Mesenchymal stem cell (in vitro differentiated cells and primary cell): Measurements from ENCODE around the gene FAM228B.

Experiments
- DNase-seq: peaks from one replicate; pipeline ENCODE4 v3.0.0-alpha.2; 2013
- H2AFZ ChIP-seq: one replicate; pipeline ENCODE4 v1.6.1; 2013; ENCODE audit warnings: low read depth, mild to moderate bottlenecking, control low read depth, inconsistent platforms, low read length, moderate library complexity
- H2AK5ac ChIP-seq: 2 replicates; pipeline ENCODE4 v1.6.1; 2013; ENCODE audit warnings: low read length, moderate library complexity, mild to moderate bottlenecking, inconsistent platforms; ENCODE audit not compliant: severe bottlenecking
- H2BK120ac ChIP-seq: one replicate; pipeline ENCODE4 v1.6.1; 2013; ENCODE audit warnings: low read depth, mild to moderate bottlenecking, inconsistent platforms, low read length, moderate library complexity
- H2BK12ac ChIP-seq, 2 experiments: one replicate each; pipeline ENCODE4 v1.6.1; 2013; ENCODE audit warnings: inconsistent platforms in 2 of 2, low read length in 2 of 2, mild to moderate bottlenecking in 2 of 2, moderate library complexity in 2 of 2, control low read depth in 1 of 2
- H2BK15ac ChIP-seq: one replicate; pipeline ENCODE4 v1.6.1; 2013; ENCODE audit warnings: mild to moderate bottlenecking, low read depth, inconsistent platforms; ENCODE audit not compliant: poor library complexity, severe bottlenecking
- H2BK5ac ChIP-seq: 2 replicates; pipeline ENCODE4 v1.6.1; 2013; ENCODE audit warnings: low read depth, mild to moderate bottlenecking, low read length, control low read depth, inconsistent platforms; ENCODE audit not compliant: poor library complexity, severe bottlenecking
- H3K14ac ChIP-seq, 2 experiments: one replicate each; pipeline ENCODE4 v1.6.1; 2013; ENCODE audit warnings: inconsistent platforms in 2 of 2, low read length in 2 of 2, control low read depth in 1 of 2, mild to moderate bottlenecking in 1 of 2, moderate library complexity in 1 of 2
- H3K18ac ChIP-seq, 2 experiments: one replicate each; pipeline ENCODE4 v1.6.1; 2013; ENCODE audit warnings: inconsistent platforms in 2 of 2, low read length in 2 of 2, control low read depth in 1 of 2, low read depth in 1 of 2, mild to moderate bottlenecking in 1 of 2
- H3K23ac ChIP-seq, 2 experiments: one replicate each; pipeline ENCODE4 v1.6.1; 2013; ENCODE audit warnings: inconsistent platforms in 2 of 2, low read length in 2 of 2, mild to moderate bottlenecking in 2 of 2, moderate library complexity in 2 of 2, control low read depth in 1 of 2
- H3K27ac ChIP-seq: 2 replicates; pipeline ENCODE4 v1.5.1; 2013; ENCODE audit warnings: mild to moderate bottlenecking, moderate library complexity, low read length, control low read depth, inconsistent platforms; ENCODE audit not compliant: poor library complexity, severe bottlenecking
- H3K27me3 ChIP-seq, 2 experiments: 2 replicates each; pipeline versions ENCODE4 v1.6.1 to v1.7.0; 2013; ENCODE audit warnings: low read length in 2 of 2, mild to moderate bottlenecking in 2 of 2, moderate library complexity in 2 of 2, control low read depth in 1 of 2, inconsistent platforms in 1 of 2; ENCODE audit not compliant: control insufficient read depth in 1 of 2, insufficient read depth in 1 of 2
- H3K36me3 ChIP-seq, 2 experiments: 2 replicates each; pipeline versions ENCODE4 v1.6.1 to v1.7.0; 2013; ENCODE audit warnings: low read length in 2 of 2, control low read depth in 1 of 2, inconsistent platforms in 1 of 2, low read depth in 1 of 2, mild to moderate bottlenecking in 1 of 2; ENCODE audit not compliant: insufficient read depth in 2 of 2, control insufficient read depth in 1 of 2
- H3K4ac ChIP-seq, 2 experiments: one replicate each; pipeline ENCODE4 v1.6.1; 2013; ENCODE audit warnings: inconsistent platforms in 2 of 2, low read length in 2 of 2, mild to moderate bottlenecking in 2 of 2, moderate library complexity in 2 of 2, control low read depth in 1 of 2, low read depth in 1 of 2
- H3K4me1 ChIP-seq: 2 replicates; pipeline ENCODE4 v1.6.1; 2013; ENCODE audit warnings: low read depth, low read length, control low read depth; ENCODE audit not compliant: control insufficient read depth, insufficient read depth
- H3K4me2 ChIP-seq: 2 replicates; pipeline ENCODE4 v1.6.1; 2013; ENCODE audit warnings: low read length, mild to moderate bottlenecking, inconsistent platforms; ENCODE audit not compliant: poor library complexity, severe bottlenecking
- H3K4me3 ChIP-seq, 2 experiments: 2 replicates each; pipeline versions ENCODE4 v1.5.1 to v1.7.0; 2013; ENCODE audit warnings: low read length in 2 of 2, mild to moderate bottlenecking in 2 of 2, control low read depth in 1 of 2, low read depth in 1 of 2; ENCODE audit not compliant: insufficient read depth in 1 of 2
- H3K79me1 ChIP-seq: replicated peaks from 2 replicates; pipeline ENCODE4 v1.6.1; 2013; ENCODE audit warnings: mild to moderate bottlenecking, control low read depth, low read length, inconsistent platforms; ENCODE audit not compliant: poor library complexity, severe bottlenecking
- H3K9ac ChIP-seq: 2 replicates; pipeline ENCODE4 v1.7.0; 2013; ENCODE audit warnings: mild to moderate bottlenecking, low read length, moderate library complexity
- H3K9me3 ChIP-seq: 2 replicates; pipeline ENCODE4 v1.7.0; 2013; ENCODE audit warnings: mild to moderate bottlenecking, low read length; ENCODE audit not compliant: control insufficient read depth
- H4K8ac ChIP-seq: one replicate; pipeline ENCODE4 v1.6.1; 2013; ENCODE audit warnings: inconsistent platforms, mild to moderate bottlenecking, low read length, moderate library complexity
- H4K91ac ChIP-seq: one replicate; pipeline ENCODE4 v1.6.1; 2013; ENCODE audit warnings: mild to moderate bottlenecking, low read length, inconsistent platforms
- WGBS: methylation state at CpG from one replicate; pipeline ENCODE4 v1.1.7; 2013; ENCODE audit warnings: mixed read lengths; 5-methylcytosine and 5-hydroxymethylcytosine counted together

FAM228B gene

GRCh38 chr2:24181849-24182248 is 58.6 kb downstream of the FAM228B start:
- Histone ChIP-seq H3K18ac (no peak overlapping the region), H3K4ac (no peak overlapping the region), H3K4me3 (no peak overlapping the region), H2AFZ (no peak overlapping the region), H3K9me3 (no peaks in the 10 kb centered on the region), H2AK5ac (no peak overlapping the region), H3K27ac (no peak overlapping the region), H2BK5ac (no peak overlapping the region), H2BK15ac (no peak overlapping the region), H3K27me3 (no peaks in the 10 kb centered on the region), H4K91ac (no peak overlapping the region), H3K79me1 (no peaks in the 10 kb centered on the region), H3K4me2 (no peak overlapping the region), H3K36me3 (no peaks in the 10 kb centered on the region), H3K4me1 (peaks cover 2% of the 10 kb centered on the region), H3K23ac (no peak overlapping the region), H4K8ac (no peak overlapping the region), H2BK12ac (no peak overlapping the region), H2BK120ac (no peak overlapping the region), H3K9ac (no peak overlapping the region), H3K14ac (no peak overlapping the region)
- no peak for DNase-seq
- WGBS = 85% methylated on average over 6 of the region's 6 CpGs

GRCh38 chr2:24182507-24182906 is 59.2 kb downstream of the FAM228B start:
- Histone ChIP-seq H3K4ac (no peak overlapping the region), H2AFZ (no peak overlapping the region), H3K9ac (no peak overlapping the region), H3K4me1 (peaks cover 2% of the 10 kb centered on the region), H3K18ac (no peak overlapping the region), H3K79me1 (no peaks in the 10 kb centered on the region), H3K14ac (no peak overlapping the region), H3K27me3 (no peaks in the 10 kb centered on the region), H2AK5ac (no peak overlapping the region), H2BK120ac (no peak overlapping the region), H2BK15ac (no peak overlapping the region), H4K91ac (no peak overlapping the region), H3K4me2 (no peak overlapping the region), H2BK12ac (no peak overlapping the region), H3K9me3 (no peaks in the 10 kb centered on the region), H3K23ac (no peak overlapping the region), H3K36me3 (no peaks in the 10 kb centered on the region), H3K4me3 (no peak overlapping the region), H2BK5ac (no peak overlapping the region), H4K8ac (no peak overlapping the region), H3K27ac (no peak overlapping the region)
- no peak for DNase-seq
- 88% methylated on average over 7 of the region's 7 CpGs for WGBS

GRCh38 chr2:24183366-24184069 is 60.2 kb downstream of the FAM228B start:
- H3K18ac ChIP-seq = no peak overlapping the region
- no peak overlapping the region for H2AFZ ChIP-seq
- H3K23ac ChIP-seq = no peak overlapping the region
- H3K4me2 ChIP-seq = no peak overlapping the region
- H3K79me1 ChIP-seq = no peaks in the 10 kb centered on the region
- H2BK12ac ChIP-seq = no peak overlapping the region
- H3K4me3 ChIP-seq = no peak overlapping the region
- no peak overlapping the region for H2AK5ac ChIP-seq
- H2BK120ac ChIP-seq = no peak overlapping the region
- no peak overlapping the region for H4K8ac ChIP-seq
- H3K4me1 ChIP-seq = peaks cover 2% of the 10 kb centered on the region
- WGBS = 83% methylated on average over 5 of the region's 6 CpGs
- H3K27me3 ChIP-seq = no peaks in the 10 kb centered on the region
- no peak overlapping the region for H4K91ac ChIP-seq
- H3K36me3 ChIP-seq = no peaks in the 10 kb centered on the region
- H3K9ac ChIP-seq = no peak overlapping the region
- H3K4ac ChIP-seq = no peak overlapping the region
- no peaks in the 10 kb centered on the region for H3K9me3 ChIP-seq
- H2BK15ac ChIP-seq = no peak overlapping the region
- no peak overlapping the region for H2BK5ac ChIP-seq
- DNase-seq = no peak
- no peak overlapping the region for H3K27ac ChIP-seq
- H3K14ac ChIP-seq = no peak overlapping the region

GRCh38 chr2:24189551-24189950 is 66.3 kb downstream of the FAM228B start:
- Histone ChIP-seq H3K27ac (no peak overlapping the region), H3K18ac (no peak overlapping the region), H2BK5ac (no peak overlapping the region), H3K36me3 (peaks cover 0 to 8% of the 10 kb centered on the region in 2 experiments), H3K4ac (no peak overlapping the region), H2AK5ac (no peak overlapping the region), H3K23ac (no peak overlapping the region), H3K4me2 (no peak overlapping the region), H4K8ac (no peak overlapping the region), H3K14ac (no peak overlapping the region), H2BK120ac (no peak overlapping the region), H3K9me3 (no peaks in the 10 kb centered on the region), H3K4me3 (no peak overlapping the region), H3K27me3 (peaks cover 0 to 6% of the 10 kb centered on the region in 2 experiments), H2AFZ (no peak overlapping the region), H4K91ac (no peak overlapping the region), H2BK15ac (no peak overlapping the region), H3K9ac (no peak overlapping the region), H3K4me1 (no peaks in the 10 kb centered on the region), H2BK12ac (no peak overlapping the region), H3K79me1 (no peaks in the 10 kb centered on the region)
- no peak for DNase-seq
- WGBS = 72% methylated on average over 10 of the region's 10 CpGs
